ENCODE measurements around the gene TNNT2. TPM values are rescaled to one million over a fixed set of nuclear protein-coding genes. Genes with fewer than 3 reads are reported as not detected.

Gene TNNT2
- total RNA-seq, 2 experiments from 2014 or later, result not detected

DNA sequence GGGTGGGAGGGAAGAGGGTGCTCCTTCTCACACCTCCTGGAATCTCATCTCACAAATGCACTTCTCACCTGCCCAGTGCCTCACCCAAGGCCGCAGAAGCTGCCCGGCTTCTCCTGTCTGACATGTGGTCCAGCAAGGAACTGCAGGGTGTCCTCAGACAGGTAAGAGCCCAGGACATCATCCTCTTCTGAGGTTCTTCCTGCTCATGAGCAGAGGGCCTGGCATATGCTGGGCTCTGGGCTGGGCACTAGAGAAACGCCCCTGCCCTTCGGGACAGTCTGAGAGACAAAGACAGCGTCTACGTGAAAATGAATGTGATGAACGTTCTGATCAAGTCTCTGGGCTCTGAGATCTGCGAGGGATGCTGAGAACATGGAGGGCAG, 51.8 kb downstream of the TNNT2 start:
- no peak for TF ChIP-seq EZH2phosphoT487 (IDR thresholded peaks at IDR 0.05; ENCODE audit: borderline replicate concordance, low read depth, low read length)
- TF ChIP-seq, protein P1, sequence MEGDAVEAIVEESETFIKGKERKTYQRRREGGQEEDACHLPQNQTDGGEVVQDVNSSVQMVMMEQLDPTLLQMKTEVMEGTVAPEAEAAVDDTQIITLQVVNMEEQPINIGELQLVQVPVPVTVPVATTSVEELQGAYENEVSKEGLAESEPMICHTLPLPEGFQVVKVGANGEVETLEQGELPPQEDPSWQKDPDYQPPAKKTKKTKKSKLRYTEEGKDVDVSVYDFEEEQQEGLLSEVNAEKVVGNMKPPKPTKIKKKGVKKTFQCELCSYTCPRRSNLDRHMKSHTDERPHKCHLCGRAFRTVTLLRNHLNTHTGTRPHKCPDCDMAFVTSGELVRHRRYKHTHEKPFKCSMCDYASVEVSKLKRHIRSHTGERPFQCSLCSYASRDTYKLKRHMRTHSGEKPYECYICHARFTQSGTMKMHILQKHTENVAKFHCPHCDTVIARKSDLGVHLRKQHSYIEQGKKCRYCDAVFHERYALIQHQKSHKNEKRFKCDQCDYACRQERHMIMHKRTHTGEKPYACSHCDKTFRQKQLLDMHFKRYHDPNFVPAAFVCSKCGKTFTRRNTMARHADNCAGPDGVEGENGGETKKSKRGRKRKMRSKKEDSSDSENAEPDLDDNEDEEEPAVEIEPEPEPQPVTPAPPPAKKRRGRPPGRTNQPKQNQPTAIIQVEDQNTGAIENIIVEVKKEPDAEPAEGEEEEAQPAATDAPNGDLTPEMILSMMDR (conservative IDR thresholded peaks at IDR 0.05; ENCODE audit: low read length), result no peak
- H3K9me3 ChIP-seq (ENCODE audit: low read length), result no peaks in the 10 kb centered on the region
- no peaks in the 10 kb centered on the region for H4K20me1 ChIP-seq (ENCODE audit: insufficient read depth, low read length)
- no peak overlapping the region for H2AFZ ChIP-seq (ENCODE audit: low read length)
- BruUV-seq (replicated peaks), result no TSS peak
- no peaks in the 10 kb centered on the region for H3K36me3 ChIP-seq (ENCODE audit: insufficient read depth, low read length)
- no peak overlapping the region for H3K27ac ChIP-seq (ENCODE audit: low read depth, low read length, poor library complexity, severe bottlenecking)
- no peak for DNase-seq (ENCODE audit: low spot score)
- ChIA-PET POLR2A (no interaction called here), CTCF (ENCODE audit: unreplicated experiment) (interaction anchor here (0.6 kb wide), 1 partner anchor 260 kb away, joined by 3 read pairs; no protein-coding TSS in a partner anchor)
- intact Hi-C loops (cut with micrococcal nuclease; ENCODE audit: unreplicated experiment), result no loop called here
- no peaks in the 10 kb centered on the region for H3K9me2 ChIP-seq (ENCODE audit: insufficient read depth, low read length)
- no peaks in the 10 kb centered on the region for H3K79me2 ChIP-seq (ENCODE audit: insufficient read depth, low read depth, low read length)
- H3K4me3 ChIP-seq (ENCODE audit: low read depth, low read length, poor library complexity, severe bottlenecking), result no peak overlapping the region
- H3K4me2 ChIP-seq (ENCODE audit: low read length), result no peak overlapping the region
- H3K4me1 ChIP-seq (ENCODE audit: insufficient read depth, low read length, poor library complexity, severe bottlenecking), result no peaks in the 10 kb centered on the region

DNA sequence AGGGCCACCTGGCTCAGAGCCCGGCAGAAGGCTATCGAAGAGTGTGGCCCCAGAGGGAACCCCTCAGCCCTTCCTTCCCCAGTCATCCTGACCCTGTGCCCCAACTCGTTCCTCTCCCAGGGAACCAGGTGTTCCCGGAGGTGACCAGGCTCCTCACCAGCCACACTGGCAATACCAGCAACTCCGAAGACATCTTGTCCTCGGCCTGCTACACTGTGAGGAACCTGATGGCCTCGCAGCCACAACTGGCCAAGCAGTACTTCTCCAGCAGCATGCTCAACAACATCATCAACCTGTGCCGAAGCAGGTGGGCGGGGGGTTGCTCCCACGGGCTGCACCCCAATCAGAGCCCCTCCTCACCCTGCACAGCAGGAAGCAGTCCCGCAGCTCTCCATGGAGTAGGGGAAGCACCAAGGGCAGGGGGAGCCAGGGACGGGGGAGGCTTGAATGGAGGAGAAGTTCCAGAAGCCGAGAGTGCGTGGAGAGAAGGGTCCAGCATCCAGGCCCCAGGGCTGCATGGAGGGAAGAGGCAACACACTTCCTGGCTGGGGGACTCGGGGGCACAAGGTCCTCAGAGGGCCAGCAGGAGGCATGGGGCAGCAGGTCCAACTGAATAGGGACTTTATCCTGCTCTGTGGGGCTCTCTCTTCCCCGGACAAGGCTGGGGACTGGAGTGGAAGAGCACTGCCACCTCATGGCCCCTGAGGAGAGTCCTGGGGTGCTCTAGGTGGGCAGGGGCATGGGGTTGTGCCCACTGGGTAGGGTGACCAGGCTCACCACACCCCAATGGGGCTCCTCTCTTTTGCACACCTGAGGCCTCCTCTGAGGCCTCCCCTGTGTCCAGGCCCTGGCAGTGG, 52.4 kb downstream of the TNNT2 start:
- Histone ChIP-seq H3K36me3 (ENCODE audit: insufficient read depth, low read length) (no peaks in the 10 kb centered on the region), H3K9me2 (ENCODE audit: insufficient read depth, low read length) (no peaks in the 10 kb centered on the region), H3K79me2 (ENCODE audit: insufficient read depth, low read depth, low read length) (no peaks in the 10 kb centered on the region), H4K20me1 (ENCODE audit: insufficient read depth, low read length) (no peaks in the 10 kb centered on the region), H3K4me3 (ENCODE audit: low read depth, low read length, poor library complexity, severe bottlenecking) (no peak overlapping the region), H3K9me3 (ENCODE audit: low read length) (no peaks in the 10 kb centered on the region), H3K4me2 (ENCODE audit: low read length) (no peak overlapping the region), H2AFZ (ENCODE audit: low read length) (no peak overlapping the region), H3K27ac (ENCODE audit: low read depth, low read length, poor library complexity, severe bottlenecking) (no peak overlapping the region), H3K4me1 (ENCODE audit: insufficient read depth, low read length, poor library complexity, severe bottlenecking) (no peaks in the 10 kb centered on the region)
- ChIA-PET CTCF (ENCODE audit: unreplicated experiment) (interaction anchor here (0.6 kb wide), 1 partner anchor 260 kb away, joined by 3 read pairs; no protein-coding TSS in a partner anchor), POLR2A (no interaction called here)
- TF ChIP-seq EZH2phosphoT487 (IDR thresholded peaks at IDR 0.05; ENCODE audit: borderline replicate concordance, low read depth, low read length), result no peak
- TF ChIP-seq, protein P1 (conservative IDR thresholded peaks at IDR 0.05; ENCODE audit: low read length), result no peak
- intact Hi-C loops (cut with micrococcal nuclease; ENCODE audit: unreplicated experiment), result no loop called here
- no peak for DNase-seq (ENCODE audit: low spot score)
- BruUV-seq (replicated peaks), result no TSS peak

DNA sequence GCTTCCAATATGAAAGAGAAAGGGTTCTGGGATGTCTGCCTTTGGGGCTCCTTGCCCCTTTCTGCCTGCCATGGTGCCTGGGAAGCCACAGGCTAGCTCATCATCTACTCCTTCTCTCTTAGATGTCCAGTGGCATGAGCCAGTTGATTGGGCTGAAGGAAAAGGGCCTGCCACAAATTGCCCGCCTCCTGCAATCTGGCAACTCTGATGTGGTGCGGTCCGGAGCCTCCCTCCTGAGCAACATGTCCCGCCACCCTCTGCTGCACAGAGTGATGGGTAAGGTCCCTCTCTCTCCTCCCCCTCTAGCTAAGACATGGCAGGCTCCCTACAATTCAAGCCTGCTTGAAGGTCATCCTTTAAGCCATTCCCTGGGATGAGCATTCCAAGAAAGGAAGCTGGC, 53.2 kb downstream of the TNNT2 start:
- no peaks in the 10 kb centered on the region for H4K20me1 ChIP-seq (ENCODE audit: insufficient read depth, low read length)
- no peaks in the 10 kb centered on the region for H3K9me3 ChIP-seq (ENCODE audit: low read length)
- no TSS peak for BruUV-seq (replicated peaks)
- DNase-seq (ENCODE audit: low spot score), result no peak
- no peak overlapping the region for H3K4me2 ChIP-seq (ENCODE audit: low read length)
- no peak overlapping the region for H3K4me3 ChIP-seq (ENCODE audit: low read depth, low read length, poor library complexity, severe bottlenecking)
- no peaks in the 10 kb centered on the region for H3K36me3 ChIP-seq (ENCODE audit: insufficient read depth, low read length)
- TF ChIP-seq EZH2phosphoT487 (IDR thresholded peaks at IDR 0.05; ENCODE audit: borderline replicate concordance, low read depth, low read length), result no peak
- TF ChIP-seq, protein P1 (conservative IDR thresholded peaks at IDR 0.05; ENCODE audit: low read length), result no peak
- CTCF ChIA-PET (ENCODE audit: unreplicated experiment), result no interaction called here
- H3K79me2 ChIP-seq (ENCODE audit: insufficient read depth, low read depth, low read length), result no peaks in the 10 kb centered on the region
- POLR2A ChIA-PET, result no interaction called here
- no peak overlapping the region for H3K27ac ChIP-seq (ENCODE audit: low read depth, low read length, poor library complexity, severe bottlenecking)
- H2AFZ ChIP-seq (ENCODE audit: low read length), result no peak overlapping the region
- intact Hi-C loops (cut with micrococcal nuclease; ENCODE audit: unreplicated experiment), result no loop called here
- no peaks in the 10 kb centered on the region for H3K4me1 ChIP-seq (ENCODE audit: insufficient read depth, low read length, poor library complexity, severe bottlenecking)
- no peaks in the 10 kb centered on the region for H3K9me2 ChIP-seq (ENCODE audit: insufficient read depth, low read length)
